HepG2 (cell line): ENCODE measurements around the gene PLEKHS1. TPM values are rescaled to one million over a fixed set of nuclear protein-coding genes. Genes with fewer than 3 reads are reported as not detected.
"Not testable (repeated sequence)": the region's sequence is repeated elsewhere in the genome, so short reads cannot be mapped to it uniquely, and the experiment has no call there.

Experiments used
- ATAC-seq: fragments of 200-7000 bp; cut with Tn5 transposase; 3 replicates; pipeline ENCODE4 v1.9.1; 2020; ENCODE audit warnings: mild to moderate bottlenecking, moderate library complexity
- BruUV-seq: library from RNA; stranded (reverse); fragments of 400-500 nt; replicated peaks from 2 replicates; lab custom pipeline; 2021; lab: Mats Ljungman, UMichigan
- CTCF ChIA-PET: fragments of 300-600 bp; formaldehyde crosslinking; extraction: SDS; loops from one replicate; lab custom pipeline; 2021; ENCODE audit warnings: low total read pairs, inconsistent platforms, low intra/inter-chr PET ratio; lab: Yijun Ruan, JAX
- POLR2A ChIA-PET: fragments of 350-600 bp; sonication (Branson Sonifier 250); formaldehyde crosslinking; loops from one replicate; lab custom pipeline; 2020; ENCODE audit warnings: antibody characterized with exemption, inconsistent platforms; lab: Yijun Ruan, JAX
- DNase-seq: peaks from one replicate; pipeline ENCODE4 v3.0.0-alpha.2; 2015; ENCODE audit warnings: low spot score
- FAIRE-seq: peaks from 3 replicates; lab custom pipeline; 2011; peaks lifted over from hg19 to GRCh38; lab: Jason Lieb, UNC
- H2AFZ ChIP-seq: one replicate; pipeline ENCODE4 v1.6.1; 2011; ENCODE audit warnings: low read length, inconsistent platforms
- H3K27ac ChIP-seq: fragments of 300-600 bp; 3 replicates; pipeline ENCODE4 v1.8.0; 2011; ENCODE audit warnings: mixed run types, mild to moderate bottlenecking, mixed read lengths, low read length, inconsistent platforms; ENCODE audit not compliant: insufficient read depth; ENCODE audit errors: extremely low read length
- H3K27me3 ChIP-seq, 2 experiments: fragments of 200-600 bp in 1 of 2; 2 replicates in 1 of 2; 3 replicates in 1 of 2; pipeline versions ENCODE4 v1.6.0 to v1.8.0; 2011; ENCODE audit warnings: low read length in 2 of 2, mild to moderate bottlenecking in 2 of 2, moderate library complexity in 2 of 2, inconsistent platforms in 1 of 2; ENCODE audit not compliant: insufficient read depth in 2 of 2, control insufficient read depth in 1 of 2
- H3K36me3 ChIP-seq, 2 experiments: fragments of 200-600 bp in 1 of 2; replicated peaks in 1 of 2; 2 replicates in 1 of 2; 3 replicates in 1 of 2; pipeline versions ENCODE4 v1.5.1 to v1.8.0; 2011; ENCODE audit warnings: low read length in 2 of 2, inconsistent platforms in 1 of 2; ENCODE audit not compliant: insufficient read depth in 2 of 2, control insufficient read depth in 1 of 2
- H3K4me1 ChIP-seq: 2 replicates; pipeline ENCODE4 v1.5.1; 2012; ENCODE audit warnings: low read length, inconsistent platforms; ENCODE audit not compliant: insufficient read depth
- H3K4me2 ChIP-seq: 2 replicates; pipeline ENCODE4 v1.6.0; 2011; ENCODE audit warnings: low read depth, low read length, inconsistent platforms
- H3K4me3 ChIP-seq, 3 experiments: fragments of 200-600 bp in 1 of 3; sonication (generic), shearing (Covaris generic) in 1 of 3; replicated peaks in 1 of 3; 2 replicates each; pipeline ENCODE4 v1.5.1; 2011 to 2016; ENCODE audit warnings: low read length in 3 of 3, inconsistent platforms in 2 of 3, low read depth in 2 of 3, mild to moderate bottlenecking in 2 of 3, control low read depth in 1 of 3, mixed read lengths in 1 of 3; ENCODE audit not compliant: insufficient read depth in 1 of 3
- H3K79me2 ChIP-seq: one replicate; pipeline ENCODE4 v1.6.1; 2011; ENCODE audit warnings: low read length, inconsistent platforms; ENCODE audit not compliant: insufficient read depth
- H3K9ac ChIP-seq: 2 replicates; pipeline ENCODE4 v1.6.0; 2011; ENCODE audit warnings: mild to moderate bottlenecking, low read depth, low read length, inconsistent platforms; ENCODE audit not compliant: insufficient read depth
- H3K9me3 ChIP-seq: 2 replicates; pipeline ENCODE4 v1.5.1; 2012; ENCODE audit warnings: mild to moderate bottlenecking, low read length
- H4K20me1 ChIP-seq: 2 replicates; pipeline ENCODE4 v1.6.0; 2011; ENCODE audit warnings: inconsistent platforms, mild to moderate bottlenecking, low read length, moderate library complexity; ENCODE audit not compliant: insufficient read depth
- CHD2 ChIP-seq: IDR thresholded peaks from 2 replicates; pipeline ENCODE4 v1.6.1; 2011; ENCODE audit warnings: low read depth, low read length, improper control_type of control experiment
- PRPF4 ChIP-seq: fragments of 200-400 bp; formaldehyde crosslinking; IDR thresholded peaks from 2 replicates; pipeline ENCODE4 v1.6.1; 2016; ENCODE audit warnings: low read length, low read depth; ENCODE audit not compliant: poor library complexity, severe bottlenecking
- WGBS: methylation state at CpG from one replicate; pipeline ENCODE4 v1.1.6; 2017; ENCODE audit warnings: low lambda C conversion rate; 5-methylcytosine and 5-hydroxymethylcytosine counted together
- in situ Hi-C: cut with HindIII; loops from 2 replicates; pipeline ENCODE4 v1.10.0; 2017; ENCODE audit warnings: low pct_unique_long_range_greater_than_20kb; ENCODE audit not compliant: extremely low pct_ligation_motif_present
- intact Hi-C: fragments of 100-400 bp; cut with micrococcal nuclease; formaldehyde crosslinking; loops from one replicate; pipeline ENCODE4 v1.10.0; 2022; ENCODE audit not compliant: unreplicated experiment
- microRNA-seq: library from miRNA; unstranded; fragments of <30 nt; microRNA quantifications from one replicate; pipeline ENCODE4, GENCODE V29; 2020
- polyA plus RNA-seq, 8 experiments: library from polyadenylated mRNA; depleted of rRNA in 3 of 8; stranded (reverse) in 7 of 8; unstranded in 1 of 8; fragments of >200 nt; fragmentation: Illumina TruSeq in 4 of 8; extraction: Trizol in 4 of 8; gene quantifications; 2 replicates each; pipeline versions ENCODE4 v1.2.1 to v1.2.3, GENCODE V29; 2011 to 2016; ENCODE audit warnings: low read depth in 4 of 8, missing spikeins in 1 of 8, mixed read lengths in 1 of 8; ENCODE audit not compliant: insufficient read depth in 1 of 8
- small RNA-seq, 3 experiments: library from RNA; depleted of rRNA; stranded (forward); fragments of <200 nt; gene quantifications; one replicate each; pipeline ENCODE3, GENCODE V24; 2012; ENCODE audit warnings: low read depth in 2 of 3, low replicate concordance in 1 of 3; ENCODE audit not compliant: insufficient read length in 3 of 3, insufficient read depth in 2 of 3
- total RNA-seq, 5 experiments: library from RNA; depleted of rRNA; stranded (reverse); fragments of >200 nt; fragmentation: Illumina TruSeq; extraction: Trizol; gene quantifications; 2 replicates each; pipeline ENCODE4 v1.2.3, GENCODE V29; 2016; ENCODE audit warnings: low read depth in 1 of 5
- TF ChIP-seq, protein P1 (sequence below): sonication (generic); formaldehyde crosslinking; conservative IDR thresholded peaks from 2 replicates; pipeline ENCODE4 v1.4.0; 2020; ENCODE audit warnings: missing genetic modification reagents
- TF ChIP-seq, protein P2 (sequence below): sonication (generic); formaldehyde crosslinking; IDR thresholded peaks from 2 replicates; pipeline ENCODE4 v1.4.0; 2020; ENCODE audit warnings: missing genetic modification reagents, borderline replicate concordance

PLEKHS1 gene
- total and polyA plus RNA-seq, 2 of the 13 experiments (the other 11 are each of a cell fraction or from before 2014, with no cell fraction given): not detected

DNA sequence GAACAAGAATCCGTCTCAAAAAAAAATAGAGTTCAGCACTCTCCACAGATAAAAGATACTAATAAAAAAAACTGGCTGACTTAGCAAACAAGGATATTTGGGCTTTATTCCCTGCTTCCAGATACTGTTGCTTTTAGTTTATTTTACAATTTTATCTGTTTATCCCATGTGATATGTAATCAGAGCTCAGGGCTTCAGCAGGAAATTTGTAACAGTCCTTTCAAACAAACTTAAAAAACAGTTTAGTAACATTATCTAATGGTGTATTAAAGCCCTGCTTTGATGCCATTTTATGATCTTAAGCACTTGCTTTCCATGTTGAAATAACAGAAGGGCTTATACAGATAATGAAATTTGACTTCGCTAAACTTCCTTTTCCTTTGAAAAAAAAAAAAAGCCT, 74.3 kb downstream of the PLEKHS1 start (continued):
- TF ChIP-seq, protein P1, sequence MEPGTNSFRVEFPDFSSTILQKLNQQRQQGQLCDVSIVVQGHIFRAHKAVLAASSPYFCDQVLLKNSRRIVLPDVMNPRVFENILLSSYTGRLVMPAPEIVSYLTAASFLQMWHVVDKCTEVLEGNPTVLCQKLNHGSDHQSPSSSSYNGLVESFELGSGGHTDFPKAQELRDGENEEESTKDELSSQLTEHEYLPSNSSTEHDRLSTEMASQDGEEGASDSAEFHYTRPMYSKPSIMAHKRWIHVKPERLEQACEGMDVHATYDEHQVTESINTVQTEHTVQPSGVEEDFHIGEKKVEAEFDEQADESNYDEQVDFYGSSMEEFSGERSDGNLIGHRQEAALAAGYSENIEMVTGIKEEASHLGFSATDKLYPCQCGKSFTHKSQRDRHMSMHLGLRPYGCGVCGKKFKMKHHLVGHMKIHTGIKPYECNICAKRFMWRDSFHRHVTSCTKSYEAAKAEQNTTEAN (CRISPR knock-in tag): no peak
- TF ChIP-seq, protein P2, sequence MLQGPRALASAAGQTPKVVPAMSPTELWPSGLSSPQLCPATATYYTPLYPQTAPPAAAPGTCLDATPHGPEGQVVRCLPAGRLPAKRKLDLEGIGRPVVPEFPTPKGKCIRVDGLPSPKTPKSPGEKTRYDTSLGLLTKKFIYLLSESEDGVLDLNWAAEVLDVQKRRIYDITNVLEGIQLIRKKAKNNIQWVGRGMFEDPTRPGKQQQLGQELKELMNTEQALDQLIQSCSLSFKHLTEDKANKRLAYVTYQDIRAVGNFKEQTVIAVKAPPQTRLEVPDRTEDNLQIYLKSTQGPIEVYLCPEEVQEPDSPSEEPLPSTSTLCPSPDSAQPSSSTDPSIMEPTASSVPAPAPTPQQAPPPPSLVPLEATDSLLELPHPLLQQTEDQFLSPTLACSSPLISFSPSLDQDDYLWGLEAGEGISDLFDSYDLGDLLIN (CRISPR knock-in tag): no peak
- TF ChIP-seq PRPF4: no peak

DNA sequence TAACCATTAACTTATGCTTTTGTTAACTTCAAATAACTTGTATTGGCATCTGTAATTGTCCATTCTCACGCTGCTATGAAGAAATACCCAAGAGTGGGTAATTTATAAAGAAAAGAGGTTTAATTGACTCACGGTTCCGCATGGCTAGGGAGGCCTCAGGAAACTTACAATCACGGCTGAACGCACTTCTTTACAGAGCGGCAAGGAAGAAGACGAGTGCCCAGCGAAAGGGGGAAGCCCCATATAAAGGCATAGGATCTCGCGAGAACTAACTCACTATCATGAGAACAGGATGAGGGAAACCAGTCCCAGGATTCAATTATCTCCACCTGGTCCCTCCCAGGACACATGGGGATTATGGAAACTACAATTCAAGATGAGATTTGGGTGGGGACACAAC, 77.1 kb downstream of the PLEKHS1 start:
- not testable (repeated sequence) for H3K4me2 ChIP-seq, H3K27me3 ChIP-seq

More for the DNA sequence above, 77.1 kb downstream of the PLEKHS1 start:
- in situ Hi-C loops, CTCF ChIA-PET, H3K9me3 ChIP-seq, H3K9ac ChIP-seq, H3K27ac ChIP-seq, H3K79me2 ChIP-seq, POLR2A ChIA-PET, H2AFZ ChIP-seq: not testable (repeated sequence)
- 55% methylated on average over 10 of the region's 10 CpGs for WGBS
- TF ChIP-seq CHD2: peak; percentile 28; the same call in 1 of the 2 replicates
- TF ChIP-seq, all 625 proteins: peak for 1; not testable (repeated sequence) for 624
- H3K4me3 ChIP-seq, H3K36me3 ChIP-seq, ATAC-seq, intact Hi-C loops, H3K4me1 ChIP-seq, DNase-seq, BruUV-seq, H4K20me1 ChIP-seq, FAIRE-seq: not testable (repeated sequence)

Small RNA genes within 50 kb of the gene (microRNA-seq; reads per million reads assigned to microRNA genes)
- not detected for gene MIR4483

Small RNA genes within 50 kb of the gene (small RNA-seq; reads per million reads assigned to genes)
- 0 reads per million in 3 experiments for gene RF00560

Other genes with a start within 250 kb of the PLEKHS1 start
- 0.13 TPM in 1 of 2 replicates, not detected in the other for gene HABP2, start 198.6 kb upstream of the PLEKHS1 start, total RNA-seq (2016; rRNA removed; fragmentation: Illumina TruSeq; extraction: Trizol)
- 0.12 TPM in 2 replicates for gene HABP2, start 198.6 kb upstream of the PLEKHS1 start, polyA plus RNA-seq (2011; rRNA removed)
- not detected in 2 replicates for gene NRAP, start 87.6 kb upstream of the PLEKHS1 start, total RNA-seq (2016; rRNA removed; fragmentation: Illumina TruSeq; extraction: Trizol)
- not detected in 2 replicates for gene NRAP, start 87.6 kb upstream of the PLEKHS1 start, polyA plus RNA-seq (2011; rRNA removed)
- 39.3 and 64.6 TPM in 2 replicates for gene CASP7, start 71.8 kb upstream of the PLEKHS1 start, total RNA-seq (2016; rRNA removed; fragmentation: Illumina TruSeq; extraction: Trizol)
- gene CASP7, start 71.8 kb upstream of the PLEKHS1 start, polyA plus RNA-seq (2011; rRNA removed): 11.9 and 12.2 TPM in 2 replicates
- gene DCLRE1A, start 102.4 kb downstream of the PLEKHS1 start, total RNA-seq (2016; rRNA removed; fragmentation: Illumina TruSeq; extraction: Trizol): 19.6 and 32.5 TPM in 2 replicates
- 5.0 and 6.2 TPM in 2 replicates for gene DCLRE1A, start 102.4 kb downstream of the PLEKHS1 start, polyA plus RNA-seq (2011; rRNA removed)
- 12.7 and 18.4 TPM in 2 replicates for gene NHLRC2, start 103.0 kb downstream of the PLEKHS1 start, total RNA-seq (2016; rRNA removed; fragmentation: Illumina TruSeq; extraction: Trizol)
- gene NHLRC2, start 103.0 kb downstream of the PLEKHS1 start, polyA plus RNA-seq (2011; rRNA removed): 6.3 and 7.6 TPM in 2 replicates